DND-41 (cell line): ENCODE results near the gene CA11.

Source experiments
- ATAC-seq: fragments of 200-7000 bp; cut with Tn5 transposase; 3 replicates; pipeline ENCODE4 v1.9.1; 2021; ENCODE audit warnings: low read depth; ENCODE audit not compliant: insufficient read depth
- DNase-seq: peaks from one replicate; pipeline ENCODE4 v3.0.0-alpha.2; 2020
- H2AFZ ChIP-seq: 2 replicates; pipeline ENCODE4 v1.6.0; 2012; ENCODE audit warnings: low read depth, low read length
- H3K27ac ChIP-seq: 2 replicates; pipeline ENCODE4 v1.5.1; 2012; ENCODE audit warnings: low read length, inconsistent platforms
- H3K27me3 ChIP-seq: fragments of 200-600 bp; sonication (generic); 2 replicates; pipeline ENCODE4 v1.6.0; 2012; ENCODE audit warnings: low read length, mild to moderate bottlenecking, inconsistent platforms; ENCODE audit not compliant: insufficient read depth, poor library complexity
- H3K36me3 ChIP-seq: 2 replicates; pipeline ENCODE4 v1.5.1; 2012; ENCODE audit warnings: low read length, inconsistent platforms; ENCODE audit not compliant: insufficient read depth
- H3K4me1 ChIP-seq: 2 replicates; pipeline ENCODE4 v1.5.1; 2012; ENCODE audit warnings: mild to moderate bottlenecking, low read length; ENCODE audit not compliant: insufficient read depth
- H3K4me2 ChIP-seq: 2 replicates; pipeline ENCODE4 v1.6.0; 2012; ENCODE audit warnings: mild to moderate bottlenecking, moderate library complexity, low read length, inconsistent platforms; ENCODE audit not compliant: insufficient read depth
- H3K4me3 ChIP-seq, 2 experiments: fragments of 200-600 bp in 1 of 2; shearing (Covaris generic) in 1 of 2; 2 replicates each; pipeline ENCODE4 v1.5.1; 2012 to 2016; ENCODE audit warnings: inconsistent platforms in 2 of 2, low read length in 2 of 2, mild to moderate bottlenecking in 2 of 2, low read depth in 1 of 2, moderate library complexity in 1 of 2
- H3K79me2 ChIP-seq: 2 replicates; pipeline ENCODE4 v1.6.0; 2012; ENCODE audit warnings: low read length, inconsistent platforms; ENCODE audit not compliant: insufficient read depth
- H3K9ac ChIP-seq: 2 replicates; pipeline ENCODE4 v1.6.0; 2012; ENCODE audit warnings: low read depth, mild to moderate bottlenecking, inconsistent platforms, low read length, moderate library complexity
- H3K9me3 ChIP-seq: 2 replicates; pipeline ENCODE4 v1.5.1; 2012; ENCODE audit warnings: low read length, moderate library complexity, mild to moderate bottlenecking, inconsistent platforms; ENCODE audit not compliant: insufficient read depth, severe bottlenecking
- H4K20me1 ChIP-seq: 2 replicates; pipeline ENCODE4 v1.6.0; 2012; ENCODE audit warnings: low read length; ENCODE audit not compliant: insufficient read depth
- CTCF ChIP-seq: IDR thresholded peaks from 2 replicates; pipeline ENCODE4 v1.5.1; 2012; ENCODE audit warnings: borderline replicate concordance, low read length, moderate library complexity, mild to moderate bottlenecking; ENCODE audit not compliant: poor library complexity, severe bottlenecking; ENCODE audit errors: extremely low read depth
- EZH2 ChIP-seq: IDR thresholded peaks from 3 replicates; pipeline ENCODE4 v1.6.1; 2012; ENCODE audit warnings: borderline replicate concordance, low read depth, mild to moderate bottlenecking, moderate library complexity, low read length, inconsistent platforms; ENCODE audit not compliant: severe bottlenecking

Gene CA11

GRCh38 chr19:48609571-48610108, 36.3 kb downstream of the CA11 start:
- Histone ChIP-seq H4K20me1 (peaks cover 12% of the 10 kb centered on the region; the same call in 1 of the 2 replicates), H3K79me2 (no peaks in the 10 kb centered on the region), H3K27me3 (no peaks in the 10 kb centered on the region), H3K27ac (no peak overlapping the region), H3K4me3 (no peak overlapping the region), H2AFZ (no peak overlapping the region), H3K4me2 (no peak overlapping the region), H3K36me3 (no peaks in the 10 kb centered on the region), H3K9me3 (no peaks in the 10 kb centered on the region), H3K4me1 (no peaks in the 10 kb centered on the region), H3K9ac (no peak overlapping the region)
- DNase-seq (no peak), ATAC-seq (no peak)
- no peak for TF ChIP-seq CTCF
- TF ChIP-seq EZH2, result no peak

GRCh38 chr19:48608798-48609263, 37.2 kb downstream of the CA11 start:
- no peak overlapping the region for H3K4me2 ChIP-seq
- no peaks in the 10 kb centered on the region for H3K9me3 ChIP-seq
- no peak overlapping the region for H3K4me3 ChIP-seq
- 0 out of 2 replicates have a peak, but pooled peaks cover 5% of the 10 kb centered on the region for H4K20me1 ChIP-seq
- DNase-seq (peak; percentile 52), ATAC-seq (peak; percentile 82)
- no peaks in the 10 kb centered on the region for H3K4me1 ChIP-seq
- peak; percentile 66 for TF ChIP-seq CTCF
- TF ChIP-seq EZH2, result no peak
- 0 out of 2 replicates have a peak overlapping the region, but pooled peaks have one; percentile 55 for H2AFZ ChIP-seq
- H3K27ac ChIP-seq, result no peak overlapping the region
- no peaks in the 10 kb centered on the region for H3K79me2 ChIP-seq
- H3K27me3 ChIP-seq, result no peaks in the 10 kb centered on the region
- no peak overlapping the region for H3K9ac ChIP-seq
- no peaks in the 10 kb centered on the region for H3K36me3 ChIP-seq

GRCh38 chr19:48607359-48607755, 38.6 kb downstream of the CA11 start:
- Histone ChIP-seq H3K9me3 (no peaks in the 10 kb centered on the region), H3K36me3 (no peaks in the 10 kb centered on the region), H3K79me2 (no peaks in the 10 kb centered on the region), H3K4me2 (no peak overlapping the region), H3K4me1 (no peaks in the 10 kb centered on the region), H3K4me3 (no peak overlapping the region), H4K20me1 (no peaks in the 10 kb centered on the region), H3K27ac (no peak overlapping the region), H3K27me3 (no peaks in the 10 kb centered on the region), H2AFZ (no peak overlapping the region), H3K9ac (no peak overlapping the region)
- no peak for ATAC-seq
- TF ChIP-seq CTCF, result no peak
- no peak for TF ChIP-seq EZH2
- no peak for DNase-seq
